DND-41 (cell line): ENCODE data around the gene CAPN15.

Source experiments
- ATAC-seq: fragments of 200-7000 bp; cut with Tn5 transposase; 3 replicates; pipeline ENCODE4 v1.9.1; 2021; ENCODE audit warnings: low read depth; ENCODE audit not compliant: insufficient read depth
- DNase-seq: peaks from one replicate; pipeline ENCODE4 v3.0.0-alpha.2; 2020
- H2AFZ ChIP-seq: 2 replicates; pipeline ENCODE4 v1.6.0; 2012; ENCODE audit warnings: low read depth, low read length
- H3K27ac ChIP-seq: 2 replicates; pipeline ENCODE4 v1.5.1; 2012; ENCODE audit warnings: low read length, inconsistent platforms
- H3K27me3 ChIP-seq: fragments of 200-600 bp; sonication (generic); 2 replicates; pipeline ENCODE4 v1.6.0; 2012; ENCODE audit warnings: low read length, mild to moderate bottlenecking, inconsistent platforms; ENCODE audit not compliant: insufficient read depth, poor library complexity
- H3K36me3 ChIP-seq: 2 replicates; pipeline ENCODE4 v1.5.1; 2012; ENCODE audit warnings: low read length, inconsistent platforms; ENCODE audit not compliant: insufficient read depth
- H3K4me1 ChIP-seq: 2 replicates; pipeline ENCODE4 v1.5.1; 2012; ENCODE audit warnings: mild to moderate bottlenecking, low read length; ENCODE audit not compliant: insufficient read depth
- H3K4me2 ChIP-seq: 2 replicates; pipeline ENCODE4 v1.6.0; 2012; ENCODE audit warnings: mild to moderate bottlenecking, moderate library complexity, low read length, inconsistent platforms; ENCODE audit not compliant: insufficient read depth
- H3K4me3 ChIP-seq, 2 experiments: fragments of 200-600 bp in 1 of 2; shearing (Covaris generic) in 1 of 2; 2 replicates each; pipeline ENCODE4 v1.5.1; 2012 to 2016; ENCODE audit warnings: inconsistent platforms in 2 of 2, low read length in 2 of 2, mild to moderate bottlenecking in 2 of 2, low read depth in 1 of 2, moderate library complexity in 1 of 2
- H3K79me2 ChIP-seq: 2 replicates; pipeline ENCODE4 v1.6.0; 2012; ENCODE audit warnings: low read length, inconsistent platforms; ENCODE audit not compliant: insufficient read depth
- H3K9ac ChIP-seq: 2 replicates; pipeline ENCODE4 v1.6.0; 2012; ENCODE audit warnings: low read depth, mild to moderate bottlenecking, inconsistent platforms, low read length, moderate library complexity
- H3K9me3 ChIP-seq: 2 replicates; pipeline ENCODE4 v1.5.1; 2012; ENCODE audit warnings: low read length, moderate library complexity, mild to moderate bottlenecking, inconsistent platforms; ENCODE audit not compliant: insufficient read depth, severe bottlenecking
- H4K20me1 ChIP-seq: 2 replicates; pipeline ENCODE4 v1.6.0; 2012; ENCODE audit warnings: low read length; ENCODE audit not compliant: insufficient read depth
- CTCF ChIP-seq: IDR thresholded peaks from 2 replicates; pipeline ENCODE4 v1.5.1; 2012; ENCODE audit warnings: borderline replicate concordance, low read length, moderate library complexity, mild to moderate bottlenecking; ENCODE audit not compliant: poor library complexity, severe bottlenecking; ENCODE audit errors: extremely low read depth
- EZH2 ChIP-seq: IDR thresholded peaks from 3 replicates; pipeline ENCODE4 v1.6.1; 2012; ENCODE audit warnings: borderline replicate concordance, low read depth, mild to moderate bottlenecking, moderate library complexity, low read length, inconsistent platforms; ENCODE audit not compliant: severe bottlenecking

CAPN15 gene

GRCh38 chr16:577796-578195, 50.3 kb downstream of the CAPN15 start:
- Histone ChIP-seq H3K9me3 (no peaks in the 10 kb centered on the region), H4K20me1 (peaks cover 13% of the 10 kb centered on the region), H3K4me2 (no peak overlapping the region), H3K4me1 (no peaks in the 10 kb centered on the region), H3K27me3 (no peaks in the 10 kb centered on the region), H3K4me3 (no peak overlapping the region), H3K27ac (no peak overlapping the region), H3K79me2 (peaks cover 4% of the 10 kb centered on the region; the same call in 1 of the 2 replicates), H2AFZ (no peak overlapping the region), H3K36me3 (peaks cover 53% of the 10 kb centered on the region), H3K9ac (no peak overlapping the region)
- DNase-seq (no peak), ATAC-seq (no peak)
- TF ChIP-seq CTCF: no peak
- no peak for TF ChIP-seq EZH2

- ATAC-seq (no peak), DNase-seq (no peak)
- Histone ChIP-seq H3K4me3 (no peak overlapping the region), H3K4me1 (no peaks in the 10 kb centered on the region), H4K20me1 (peaks cover 16% of the 10 kb centered on the region), H3K27me3 (no peaks in the 10 kb centered on the region), H3K79me2 (peaks cover 4% of the 10 kb centered on the region; the same call in 1 of the 2 replicates), H3K9ac (no peak overlapping the region), H3K4me2 (no peak overlapping the region), H3K27ac (no peak overlapping the region), H3K9me3 (no peaks in the 10 kb centered on the region), H3K36me3 (peaks cover 57% of the 10 kb centered on the region), H2AFZ (no peak overlapping the region)
- TF ChIP-seq CTCF (no peak), EZH2 (no peak)
These were observed 50.8 kb downstream of the CAPN15 start for GRCh38 chr16:578232-578869.

- no peak overlapping the region for H2AFZ ChIP-seq
- H3K36me3 ChIP-seq: peaks cover 51% of the 10 kb centered on the region
- H4K20me1 ChIP-seq: peaks cover 12% of the 10 kb centered on the region
- no peaks in the 10 kb centered on the region for H3K9me3 ChIP-seq
- peak; percentile 25 for DNase-seq
- no peak overlapping the region for H3K4me2 ChIP-seq
- peak; percentile 53 for ATAC-seq
- H3K4me3 ChIP-seq: no peak overlapping the region
- no peaks in the 10 kb centered on the region for H3K27me3 ChIP-seq
- no peak for TF ChIP-seq EZH2
- TF ChIP-seq CTCF: peak; percentile 64
- 0 out of 2 replicates have a peak, but pooled peaks cover under 1% of the 10 kb centered on the region for H3K79me2 ChIP-seq
- H3K9ac ChIP-seq: no peak overlapping the region
- H3K4me1 ChIP-seq: no peaks in the 10 kb centered on the region
- no peak overlapping the region for H3K27ac ChIP-seq
These were observed 51.4 kb downstream of the CAPN15 start for GRCh38 chr16:578870-579405.
